ENCODE data around the gene CELSR2.
"Not testable (repeated sequence)": the region's sequence is repeated elsewhere in the genome, so short reads cannot be mapped to it uniquely, and the experiment has no call there.

Gene CELSR2

GRCh38 chr1:109295712-109296415 is 46.5 kb downstream of the CELSR2 start:
- Histone ChIP-seq H3K4me1 (ENCODE audit: control insufficient read depth, low read depth, low read length) (no peaks in the 10 kb centered on the region), H3K9me3 (ENCODE audit: control insufficient read depth, low read depth, low read length) (no peaks in the 10 kb centered on the region), H3K9ac (ENCODE audit: low read length) (no peak overlapping the region), H3K36me3 (ENCODE audit: control insufficient read depth, low read depth, low read length) (no peaks in the 10 kb centered on the region), H3K4me3 (ENCODE audit: low read length) (no peak overlapping the region), H3K27ac (ENCODE audit: low read length) (no peak overlapping the region), H3K27me3 (ENCODE audit: control insufficient read depth, insufficient read depth, low read length) (no peaks in the 10 kb centered on the region)

- Histone ChIP-seq H3K9me3 (ENCODE audit: control insufficient read depth, low read depth, low read length) (no peaks in the 10 kb centered on the region), H3K4me3 (ENCODE audit: low read length) (no peak overlapping the region), H3K4me1 (ENCODE audit: control insufficient read depth, low read depth, low read length) (no peaks in the 10 kb centered on the region), H3K27ac (ENCODE audit: low read length) (no peak overlapping the region), H3K36me3 (ENCODE audit: control insufficient read depth, low read depth, low read length) (no peaks in the 10 kb centered on the region), H3K9ac (ENCODE audit: low read length) (no peak overlapping the region), H3K27me3 (ENCODE audit: control insufficient read depth, insufficient read depth, low read length) (no peaks in the 10 kb centered on the region)
Measured at GRCh38 chr1:109296782-109297181, 47.4 kb downstream of the CELSR2 start.

GRCh38 chr1:109298666-109299557 is 49.6 kb downstream of the CELSR2 start:
- H3K4me1 ChIP-seq (ENCODE audit: control insufficient read depth, low read depth, low read length), result no peaks in the 10 kb centered on the region
- H3K36me3 ChIP-seq (ENCODE audit: control insufficient read depth, low read depth, low read length), result no peaks in the 10 kb centered on the region
- H3K27me3 ChIP-seq (ENCODE audit: control insufficient read depth, insufficient read depth, low read length), result no peaks in the 10 kb centered on the region
- H3K4me3 ChIP-seq (ENCODE audit: low read length), result no peak overlapping the region
- no peak overlapping the region for H3K9ac ChIP-seq (ENCODE audit: low read length)
- no peaks in the 10 kb centered on the region for H3K9me3 ChIP-seq (ENCODE audit: control insufficient read depth, low read depth, low read length)
- no peak overlapping the region for H3K27ac ChIP-seq (ENCODE audit: low read length)

- Histone ChIP-seq H3K9ac (ENCODE audit: low read length) (no peak overlapping the region), H3K27me3 (ENCODE audit: control insufficient read depth, insufficient read depth, low read length) (no peaks in the 10 kb centered on the region), H3K4me1 (ENCODE audit: control insufficient read depth, low read depth, low read length) (no peaks in the 10 kb centered on the region), H3K36me3 (ENCODE audit: control insufficient read depth, low read depth, low read length) (no peaks in the 10 kb centered on the region), H3K4me3 (ENCODE audit: low read length) (no peak overlapping the region), H3K27ac (ENCODE audit: low read length) (no peak overlapping the region), H3K9me3 (ENCODE audit: control insufficient read depth, low read depth, low read length) (no peaks in the 10 kb centered on the region)
Measured at GRCh38 chr1:109299558-109300343, 50.4 kb downstream of the CELSR2 start.

- H3K27me3 ChIP-seq (ENCODE audit: control insufficient read depth, insufficient read depth, low read length), result no peaks in the 10 kb centered on the region
- no peak overlapping the region for H3K9ac ChIP-seq (ENCODE audit: low read length)
- H3K36me3 ChIP-seq (ENCODE audit: control insufficient read depth, low read depth, low read length), result no peaks in the 10 kb centered on the region
- no peak overlapping the region for H3K4me3 ChIP-seq (ENCODE audit: low read length)
- no peak overlapping the region for H3K27ac ChIP-seq (ENCODE audit: low read length)
- no peaks in the 10 kb centered on the region for H3K9me3 ChIP-seq (ENCODE audit: control insufficient read depth, low read depth, low read length)
- H3K4me1 ChIP-seq (ENCODE audit: control insufficient read depth, low read depth, low read length), result no peaks in the 10 kb centered on the region
Measured at GRCh38 chr1:109300650-109301151, 51.4 kb downstream of the CELSR2 start.

- H3K9me3 ChIP-seq (ENCODE audit: control insufficient read depth, low read depth, low read length), result no peaks in the 10 kb centered on the region
- H3K27me3 ChIP-seq (ENCODE audit: control insufficient read depth, insufficient read depth, low read length), result no peaks in the 10 kb centered on the region
- H3K4me1 ChIP-seq (ENCODE audit: control insufficient read depth, low read depth, low read length), result no peaks in the 10 kb centered on the region
- H3K27ac ChIP-seq (ENCODE audit: low read length), result no peak overlapping the region
- no peak overlapping the region for H3K4me3 ChIP-seq (ENCODE audit: low read length)
- no peaks in the 10 kb centered on the region for H3K36me3 ChIP-seq (ENCODE audit: control insufficient read depth, low read depth, low read length)
- H3K9ac ChIP-seq (ENCODE audit: low read length), result no peak overlapping the region
Measured at GRCh38 chr1:109301874-109302273, 52.5 kb downstream of the CELSR2 start.

GRCh38 chr1:109304226-109304920 is 55.0 kb downstream of the CELSR2 start:
- no peaks in the 10 kb centered on the region for H3K4me1 ChIP-seq (ENCODE audit: control insufficient read depth, low read depth, low read length)
- no peak overlapping the region for H3K4me3 ChIP-seq (ENCODE audit: low read length)
- H3K9me3 ChIP-seq (ENCODE audit: control insufficient read depth, low read depth, low read length), result no peaks in the 10 kb centered on the region
- H3K36me3 ChIP-seq (ENCODE audit: control insufficient read depth, low read depth, low read length), result no peaks in the 10 kb centered on the region
- H3K27me3 ChIP-seq (ENCODE audit: control insufficient read depth, insufficient read depth, low read length), result no peaks in the 10 kb centered on the region
- H3K27ac ChIP-seq (ENCODE audit: low read length), result no peak overlapping the region
- H3K9ac ChIP-seq (ENCODE audit: low read length), result no peak overlapping the region

- H3K36me3 ChIP-seq (ENCODE audit: control insufficient read depth, low read depth, low read length); H3K4me1 ChIP-seq (ENCODE audit: control insufficient read depth, low read depth, low read length); H3K4me3 ChIP-seq (ENCODE audit: low read length); H3K27ac ChIP-seq (ENCODE audit: low read length); H3K27me3 ChIP-seq (ENCODE audit: control insufficient read depth, insufficient read depth, low read length); H3K9me3 ChIP-seq (ENCODE audit: control insufficient read depth, low read depth, low read length); H3K9ac ChIP-seq (ENCODE audit: low read length): not testable (repeated sequence)
Measured at GRCh38 chr1:109305991-109306390, 56.7 kb downstream of the CELSR2 start.

- Histone ChIP-seq H3K9ac (ENCODE audit: low read length) (no peak within 1 kb of the TSS), H3K27me3 (ENCODE audit: control insufficient read depth, insufficient read depth, low read length) (no peaks in the 10 kb centered on the region), H3K36me3 (ENCODE audit: control insufficient read depth, low read depth, low read length) (no peaks in the 10 kb centered on the region), H3K9me3 (ENCODE audit: control insufficient read depth, low read depth, low read length) (no peaks in the 10 kb centered on the region), H3K27ac (ENCODE audit: low read length) (no peak within 1 kb of the TSS), H3K4me3 (ENCODE audit: low read length) (no peak within 1 kb of the TSS), H3K4me1 (ENCODE audit: control insufficient read depth, low read depth, low read length) (no peaks in the 10 kb centered on the region)
Measured at GRCh38 chr1:109306832-109307273, 57.5 kb downstream of the CELSR2 start, which contains the start of gene MYBPHL. Gene MYBPHL (minus strand): TSS chr1:109307011. CDS start chr1:109306991, 20 bp downstream.

- no peak overlapping the region for H3K4me3 ChIP-seq (ENCODE audit: low read length)
Measured at GRCh38 chr1:109307274-109308021, 58.1 kb downstream of the CELSR2 start.

More at GRCh38 chr1:109307274-109308021, 58.1 kb downstream of the CELSR2 start:
- Histone ChIP-seq H3K9ac (ENCODE audit: low read length) (no peak overlapping the region), H3K36me3 (ENCODE audit: control insufficient read depth, low read depth, low read length) (no peaks in the 10 kb centered on the region), H3K4me1 (ENCODE audit: control insufficient read depth, low read depth, low read length) (no peaks in the 10 kb centered on the region), H3K9me3 (ENCODE audit: control insufficient read depth, low read depth, low read length) (no peaks in the 10 kb centered on the region), H3K27me3 (ENCODE audit: control insufficient read depth, insufficient read depth, low read length) (no peaks in the 10 kb centered on the region), H3K27ac (ENCODE audit: low read length) (no peak overlapping the region)
